GM10248 (cell line): Measurements from ENCODE around the gene DDX60.

Experiments used
- CTCF ChIA-PET: fragments of 300-600 bp; sonication (Branson Sonifier 250); formaldehyde crosslinking; extraction: SDS; loops from one replicate; lab custom pipeline; 2021; ENCODE audit warnings: antibody characterized with exemption; lab: Yijun Ruan, JAX
- POLR2A ChIA-PET: fragments of 350-650 bp; sonication (Branson Sonifier 250); formaldehyde crosslinking; extraction: SDS; loops from one replicate; lab custom pipeline; 2020; ENCODE audit warnings: antibody characterized with exemption; lab: Yijun Ruan, JAX
- DNase-seq: peaks from one replicate; pipeline ENCODE4 v3.0.0; 2012; ENCODE audit errors: extremely low spot score
- TF ChIP-seq, protein P1 (sequence below): IDR thresholded peaks from 2 replicates; pipeline ENCODE4 v1.5.1; 2012; ENCODE audit warnings: mild to moderate bottlenecking, low read depth; ENCODE audit errors: extremely low read depth, missing control alignments, control extremely low read depth

Gene DDX60

GRCh38 chr4:168274871-168275270 is 43.7 kb downstream of the DDX60 start:
- CTCF ChIA-PET, result interaction anchor here (1.2 to 1.5 kb wide), 5 partner anchors 10 to 43 kb away, joined by 3 to 4 read pairs (median 3); no protein-coding TSS in a partner anchor
- no peak for DNase-seq
- TF ChIP-seq, protein P1, sequence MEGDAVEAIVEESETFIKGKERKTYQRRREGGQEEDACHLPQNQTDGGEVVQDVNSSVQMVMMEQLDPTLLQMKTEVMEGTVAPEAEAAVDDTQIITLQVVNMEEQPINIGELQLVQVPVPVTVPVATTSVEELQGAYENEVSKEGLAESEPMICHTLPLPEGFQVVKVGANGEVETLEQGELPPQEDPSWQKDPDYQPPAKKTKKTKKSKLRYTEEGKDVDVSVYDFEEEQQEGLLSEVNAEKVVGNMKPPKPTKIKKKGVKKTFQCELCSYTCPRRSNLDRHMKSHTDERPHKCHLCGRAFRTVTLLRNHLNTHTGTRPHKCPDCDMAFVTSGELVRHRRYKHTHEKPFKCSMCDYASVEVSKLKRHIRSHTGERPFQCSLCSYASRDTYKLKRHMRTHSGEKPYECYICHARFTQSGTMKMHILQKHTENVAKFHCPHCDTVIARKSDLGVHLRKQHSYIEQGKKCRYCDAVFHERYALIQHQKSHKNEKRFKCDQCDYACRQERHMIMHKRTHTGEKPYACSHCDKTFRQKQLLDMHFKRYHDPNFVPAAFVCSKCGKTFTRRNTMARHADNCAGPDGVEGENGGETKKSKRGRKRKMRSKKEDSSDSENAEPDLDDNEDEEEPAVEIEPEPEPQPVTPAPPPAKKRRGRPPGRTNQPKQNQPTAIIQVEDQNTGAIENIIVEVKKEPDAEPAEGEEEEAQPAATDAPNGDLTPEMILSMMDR, result no peak
- POLR2A ChIA-PET, result no interaction called here

GRCh38 chr4:168273838-168274237 is 44.7 kb downstream of the DDX60 start:
- ChIA-PET POLR2A (no interaction called here), CTCF (interaction anchor here (1.2 to 1.5 kb wide), 5 partner anchors 9 to 44 kb away, joined by 3 to 4 read pairs (median 3); no protein-coding TSS in a partner anchor)
- TF ChIP-seq, protein P1, result no peak
- DNase-seq, result no peak

DNA sequence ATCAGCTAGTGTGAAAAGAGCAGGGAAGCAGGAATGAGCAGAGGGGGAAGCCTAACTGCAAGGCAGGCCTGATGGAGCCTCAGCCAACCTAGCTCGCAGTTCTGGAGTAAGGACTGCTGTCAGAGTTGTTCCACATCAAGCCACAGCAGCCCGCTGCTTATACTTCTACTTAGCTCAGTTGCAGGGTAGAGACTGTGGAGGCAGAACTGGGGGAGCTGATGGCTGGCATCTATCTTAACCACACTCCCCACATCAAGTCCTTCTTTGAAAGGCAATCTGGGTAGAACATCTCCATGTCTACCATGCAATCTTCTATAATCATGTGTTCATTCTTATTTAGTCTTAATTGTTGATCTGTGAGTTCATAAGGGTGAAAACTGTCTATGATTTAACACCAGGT is 46.1 kb downstream of the DDX60 start:
- TF ChIP-seq, protein P1, result no peak
- ChIA-PET CTCF (no interaction called here), POLR2A (no interaction called here)
- DNase-seq, result no peak

- TF ChIP-seq, protein P1, result no peak
- DNase-seq, result no peak
- POLR2A ChIA-PET, result no interaction called here
- CTCF ChIA-PET, result no interaction called here
Observed at GRCh38 chr4:168269896-168270295, 48.7 kb downstream of the DDX60 start.

GRCh38 chr4:168265327-168265726 is 53.2 kb downstream of the DDX60 start:
- POLR2A ChIA-PET, result no interaction called here

DNA sequence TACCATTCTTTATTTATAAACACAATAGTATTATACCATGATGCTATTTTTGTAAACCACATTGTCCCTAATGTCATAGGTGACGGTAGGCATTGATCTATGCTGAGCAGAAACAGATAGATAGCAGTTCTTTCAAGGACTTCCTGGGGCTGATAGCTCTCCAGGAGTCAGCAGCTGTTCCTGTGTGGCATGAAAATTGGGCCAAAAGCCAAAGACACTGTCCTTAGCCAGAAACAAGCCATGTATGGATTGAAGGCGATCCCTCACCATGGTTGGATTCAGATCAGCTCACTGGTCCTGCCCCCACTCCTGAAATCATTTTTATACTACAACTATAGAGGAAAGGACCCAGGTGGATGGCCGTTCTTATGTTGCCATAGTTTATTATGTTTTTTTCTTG is 53.6 kb downstream of the DDX60 start:
- ChIA-PET CTCF (interaction anchor here (1.5 to 2.3 kb wide), 3 partner anchors 10 to 13 kb away, joined by 3 to 8 read pairs (median 4); no protein-coding TSS in a partner anchor), POLR2A (no interaction called here)
- no peak for DNase-seq
- TF ChIP-seq, protein P1, result no peak

More at GRCh38 chr4:168265327-168265726, 53.2 kb downstream of the DDX60 start:
- CTCF ChIA-PET, result interaction anchor here (1.5 to 2.3 kb wide), 3 partner anchors 9 to 14 kb away, joined by 3 to 8 read pairs (median 4); no protein-coding TSS in a partner anchor
- TF ChIP-seq, protein P1, result no peak
- no peak for DNase-seq
